HEK293 (cell line): Measurements from ENCODE around the gene HOXA6.

Source experiments
- CTCF ChIA-PET: fragments of 350-600 bp; formaldehyde crosslinking; extraction: SDS; loops from one replicate; lab custom pipeline; 2021; ENCODE audit warnings: antibody characterized with exemption; lab: Yijun Ruan, JAX
- POLR2A ChIA-PET: fragments of 300-600 bp; formaldehyde crosslinking; extraction: SDS; loops from one replicate; lab custom pipeline; 2020; ENCODE audit warnings: antibody characterized with exemption, inconsistent platforms; lab: Yijun Ruan, JAX
- H3K27ac ChIP-seq: fragments of 200-500 bp; sonication (Bioruptor generic); 2 replicates; pipeline ENCODE4 v1.5.1; 2014; ENCODE audit warnings: low read depth, low read length, control low read depth, inconsistent platforms; ENCODE audit errors: extremely low read depth
- H3K36me3 ChIP-seq, 2 experiments: fragments of 200-500 bp in 1 of 2; sonication (Bioruptor generic) in 1 of 2; 1 replicate in 1 of 2; 2 replicates in 1 of 2; pipeline ENCODE4 v1.5.1; 2014 to 2017; ENCODE audit warnings: inconsistent platforms in 2 of 2, low read length in 2 of 2; ENCODE audit not compliant: control insufficient read depth in 2 of 2, insufficient read depth in 1 of 2
- H3K4me1 ChIP-seq: fragments of 200-500 bp; sonication (Bioruptor generic); 2 replicates; pipeline ENCODE4 v1.5.1; 2014; ENCODE audit warnings: mild to moderate bottlenecking, low read length, inconsistent platforms; ENCODE audit not compliant: control insufficient read depth, insufficient read depth
- H3K4me3 ChIP-seq: 2 replicates; pipeline ENCODE4 v1.5.1; 2011; ENCODE audit warnings: low read depth, mild to moderate bottlenecking, control low read depth, low read length, moderate library complexity
- H3K9me3 ChIP-seq: fragments of 200-500 bp; sonication (Bioruptor generic); 2 replicates; pipeline ENCODE4 v1.5.1; 2014; ENCODE audit warnings: low read depth, low read length, inconsistent platforms; ENCODE audit not compliant: control insufficient read depth, insufficient read depth
- FEZF1 ChIP-seq: fragments of 450-650 bp; formaldehyde crosslinking; IDR thresholded peaks from 2 replicates; pipeline ENCODE4 v1.5.1; 2016; ENCODE audit warnings: missing biosample characterization, missing genetic modification characterization
- GLI2 ChIP-seq: fragments of 450-650 bp; formaldehyde crosslinking; IDR thresholded peaks from 2 replicates; pipeline ENCODE4; 2017; ENCODE audit warnings: missing biosample characterization, missing genetic modification characterization, low read depth, borderline replicate concordance
- GLIS1 ChIP-seq: fragments of 450-650 bp; formaldehyde crosslinking; IDR thresholded peaks from 2 replicates; pipeline ENCODE4 v1.5.1; 2016; ENCODE audit warnings: missing biosample characterization, missing genetic modification characterization
- MYNN ChIP-seq: fragments of 450-650 bp; formaldehyde crosslinking; IDR thresholded peaks from 2 replicates; pipeline ENCODE4 v1.5.1; 2016; ENCODE audit warnings: missing biosample characterization, missing genetic modification characterization, borderline replicate concordance
- WT1 ChIP-seq: fragments of 450-650 bp; formaldehyde crosslinking; IDR thresholded peaks from 2 replicates; pipeline ENCODE4 v1.5.1; 2016; ENCODE audit warnings: missing biosample characterization, missing genetic modification characterization
- ZEB2 ChIP-seq: fragments of 450-650 bp; formaldehyde crosslinking; IDR thresholded peaks from 2 replicates; pipeline ENCODE4 v1.5.1; 2016; ENCODE audit warnings: missing biosample characterization, missing genetic modification characterization
- ZNF184 ChIP-seq: fragments of 450-650 bp; IDR thresholded peaks from 2 replicates; pipeline ENCODE4 v1.5.1; 2018; ENCODE audit warnings: missing biosample characterization, mild to moderate bottlenecking, missing genetic modification characterization
- ZNF19 ChIP-seq: fragments of 450-650 bp; formaldehyde crosslinking; IDR thresholded peaks from 2 replicates; pipeline ENCODE4; 2016; ENCODE audit warnings: missing biosample characterization, missing genetic modification characterization, low read depth
- ZNF211 ChIP-seq: fragments of 450-650 bp; formaldehyde crosslinking; IDR thresholded peaks from 2 replicates; pipeline ENCODE4 v1.5.1; 2016; ENCODE audit warnings: low read depth, missing biosample characterization, missing genetic modification characterization
- ZNF24 ChIP-seq: fragments of 450-650 bp; formaldehyde crosslinking; IDR thresholded peaks from 2 replicates; pipeline ENCODE4 v1.5.1; 2016; ENCODE audit warnings: missing biosample characterization, missing genetic modification characterization
- ZNF510 ChIP-seq: fragments of 450-650 bp; formaldehyde crosslinking; IDR thresholded peaks from 2 replicates; pipeline ENCODE4 v1.5.1; 2018; ENCODE audit warnings: mild to moderate bottlenecking, missing genetic modification characterization, missing biosample characterization; ENCODE audit not compliant: insufficient replicate concordance
- ZNF548 ChIP-seq: fragments of 450-650 bp; formaldehyde crosslinking; IDR thresholded peaks from 2 replicates; pipeline ENCODE4 v1.5.1; 2016; ENCODE audit warnings: missing biosample characterization, missing genetic modification characterization
- ZNF654 ChIP-seq: fragments of 450-650 bp; formaldehyde crosslinking; IDR thresholded peaks from 2 replicates; pipeline ENCODE4 v1.5.1; 2016; ENCODE audit warnings: low read depth, missing biosample characterization, missing genetic modification characterization
- ZNF664 ChIP-seq: fragments of 450-650 bp; formaldehyde crosslinking; IDR thresholded peaks from 2 replicates; pipeline ENCODE4 v1.5.1; 2016; ENCODE audit warnings: missing biosample characterization, missing genetic modification characterization
- ZNF837 ChIP-seq: fragments of 450-650 bp; formaldehyde crosslinking; IDR thresholded peaks from 2 replicates; pipeline ENCODE4 v1.5.1; 2016; ENCODE audit warnings: missing biosample characterization, missing genetic modification characterization
- TF ChIP-seq, protein P1 (sequence below): fragments of 450-650 bp; formaldehyde crosslinking; IDR thresholded peaks from 2 replicates; pipeline ENCODE4 v1.5.1; 2016; ENCODE audit warnings: missing biosample characterization, missing genetic modification characterization
- TF ChIP-seq, protein P2 (sequence below): fragments of 450-650 bp; formaldehyde crosslinking; IDR thresholded peaks from 2 replicates; pipeline ENCODE4 v1.5.1; 2017; ENCODE audit warnings: missing biosample characterization, missing genetic modification characterization
- TF ChIP-seq, protein P3 (sequence below): fragments of 450-650 bp; formaldehyde crosslinking; IDR thresholded peaks from 2 replicates; pipeline ENCODE4 v1.5.1; 2016; ENCODE audit warnings: missing biosample characterization, missing genetic modification characterization
- TF ChIP-seq, protein P4 (sequence below): fragments of 450-650 bp; formaldehyde crosslinking; IDR thresholded peaks from 2 replicates; pipeline ENCODE4 v1.5.1; 2016; ENCODE audit warnings: missing biosample characterization, missing genetic modification characterization
- TF ChIP-seq, protein P5 (sequence below): fragments of 450-650 bp; formaldehyde crosslinking; IDR thresholded peaks from 2 replicates; pipeline ENCODE4 v1.5.1; 2016; ENCODE audit warnings: missing biosample characterization, missing genetic modification characterization
- TF ChIP-seq, protein P6 (sequence below): fragments of 450-650 bp; formaldehyde crosslinking; IDR thresholded peaks from 2 replicates; pipeline ENCODE4 v1.5.1; 2017; ENCODE audit warnings: missing biosample characterization, missing genetic modification characterization

HOXA6 gene

DNA sequence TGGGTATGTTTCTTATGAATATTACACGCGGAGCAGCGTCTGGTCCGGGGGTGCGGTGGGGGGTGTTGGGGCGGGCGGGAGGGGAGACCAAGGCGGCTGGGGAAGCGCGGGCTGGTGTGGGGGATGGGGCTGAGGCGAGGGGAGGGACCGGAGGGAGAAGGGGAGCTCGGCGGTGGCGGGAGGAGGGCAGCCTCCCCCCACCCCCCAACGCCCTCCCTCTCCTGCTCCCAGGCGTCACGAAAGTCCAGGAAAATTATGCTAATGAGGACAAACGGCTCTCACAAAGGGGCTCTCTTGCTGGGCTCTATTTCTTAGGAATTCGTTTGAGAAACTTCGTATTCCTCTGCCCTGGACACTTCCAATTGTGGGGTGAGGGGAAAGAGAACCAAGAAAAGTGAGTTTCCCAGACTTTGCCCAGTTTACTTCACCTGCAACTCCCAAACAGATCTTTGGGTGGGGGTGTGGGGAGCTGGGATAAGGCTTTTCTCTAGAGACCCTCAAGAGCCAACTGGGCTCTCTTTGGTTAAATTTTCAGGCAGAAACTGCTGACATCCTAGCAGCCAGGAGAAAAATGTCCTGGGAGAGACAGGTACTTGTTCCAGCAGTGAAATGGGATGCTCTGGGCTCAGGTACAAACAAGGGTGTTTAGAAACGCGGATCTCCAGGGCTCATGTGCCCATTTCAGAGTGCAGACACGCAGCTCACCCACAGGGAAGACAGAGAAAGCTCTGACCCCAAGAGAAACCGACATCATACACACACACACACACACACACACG lies 33.4 kb downstream of the HOXA6 start (continued):
- TF ChIP-seq, protein P1, sequence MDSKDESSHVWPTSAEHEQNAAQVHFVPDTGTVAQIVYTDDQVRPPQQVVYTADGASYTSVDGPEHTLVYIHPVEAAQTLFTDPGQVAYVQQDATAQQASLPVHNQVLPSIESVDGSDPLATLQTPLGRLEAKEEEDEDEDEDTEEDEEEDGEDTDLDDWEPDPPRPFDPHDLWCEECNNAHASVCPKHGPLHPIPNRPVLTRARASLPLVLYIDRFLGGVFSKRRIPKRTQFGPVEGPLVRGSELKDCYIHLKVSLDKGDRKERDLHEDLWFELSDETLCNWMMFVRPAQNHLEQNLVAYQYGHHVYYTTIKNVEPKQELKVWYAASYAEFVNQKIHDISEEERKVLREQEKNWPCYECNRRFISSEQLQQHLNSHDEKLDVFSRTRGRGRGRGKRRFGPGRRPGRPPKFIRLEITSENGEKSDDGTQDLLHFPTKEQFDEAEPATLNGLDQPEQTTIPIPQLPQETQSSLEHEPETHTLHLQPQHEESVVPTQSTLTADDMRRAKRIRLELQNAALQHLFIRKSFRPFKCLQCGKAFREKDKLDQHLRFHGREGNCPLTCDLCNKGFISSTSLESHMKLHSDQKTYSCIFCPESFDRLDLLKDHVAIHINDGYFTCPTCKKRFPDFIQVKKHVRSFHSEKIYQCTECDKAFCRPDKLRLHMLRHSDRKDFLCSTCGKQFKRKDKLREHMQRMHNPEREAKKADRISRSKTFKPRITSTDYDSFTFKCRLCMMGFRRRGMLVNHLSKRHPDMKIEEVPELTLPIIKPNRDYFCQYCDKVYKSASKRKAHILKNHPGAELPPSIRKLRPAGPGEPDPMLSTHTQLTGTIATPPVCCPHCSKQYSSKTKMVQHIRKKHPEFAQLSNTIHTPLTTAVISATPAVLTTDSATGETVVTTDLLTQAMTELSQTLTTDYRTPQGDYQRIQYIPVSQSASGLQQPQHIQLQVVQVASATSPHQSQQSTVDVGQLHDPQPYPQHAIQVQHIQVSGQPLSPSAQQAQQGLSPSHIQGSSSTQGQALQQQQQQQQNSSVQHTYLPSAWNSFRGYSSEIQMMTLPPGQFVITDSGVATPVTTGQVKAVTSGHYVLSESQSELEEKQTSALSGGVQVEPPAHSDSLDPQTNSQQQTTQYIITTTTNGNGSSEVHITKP (tag by site-specific recombination) = peak; percentile 73
- TF ChIP-seq, protein P2, sequence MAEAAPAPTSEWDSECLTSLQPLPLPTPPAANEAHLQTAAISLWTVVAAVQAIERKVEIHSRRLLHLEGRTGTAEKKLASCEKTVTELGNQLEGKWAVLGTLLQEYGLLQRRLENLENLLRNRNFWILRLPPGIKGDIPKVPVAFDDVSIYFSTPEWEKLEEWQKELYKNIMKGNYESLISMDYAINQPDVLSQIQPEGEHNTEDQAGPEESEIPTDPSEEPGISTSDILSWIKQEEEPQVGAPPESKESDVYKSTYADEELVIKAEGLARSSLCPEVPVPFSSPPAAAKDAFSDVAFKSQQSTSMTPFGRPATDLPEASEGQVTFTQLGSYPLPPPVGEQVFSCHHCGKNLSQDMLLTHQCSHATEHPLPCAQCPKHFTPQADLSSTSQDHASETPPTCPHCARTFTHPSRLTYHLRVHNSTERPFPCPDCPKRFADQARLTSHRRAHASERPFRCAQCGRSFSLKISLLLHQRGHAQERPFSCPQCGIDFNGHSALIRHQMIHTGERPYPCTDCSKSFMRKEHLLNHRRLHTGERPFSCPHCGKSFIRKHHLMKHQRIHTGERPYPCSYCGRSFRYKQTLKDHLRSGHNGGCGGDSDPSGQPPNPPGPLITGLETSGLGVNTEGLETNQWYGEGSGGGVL (tag by site-specific recombination) = peak; percentile 97
- TF ChIP-seq ZNF510 (tag by site-specific recombination) (no peak), ZEB2 (0 out of 2 replicates have a peak, but pooled peaks have one; percentile 16), WT1 (tag by site-specific recombination) (peak; percentile 84)
- TF ChIP-seq, all 188 proteins: peak for 17

DNA sequence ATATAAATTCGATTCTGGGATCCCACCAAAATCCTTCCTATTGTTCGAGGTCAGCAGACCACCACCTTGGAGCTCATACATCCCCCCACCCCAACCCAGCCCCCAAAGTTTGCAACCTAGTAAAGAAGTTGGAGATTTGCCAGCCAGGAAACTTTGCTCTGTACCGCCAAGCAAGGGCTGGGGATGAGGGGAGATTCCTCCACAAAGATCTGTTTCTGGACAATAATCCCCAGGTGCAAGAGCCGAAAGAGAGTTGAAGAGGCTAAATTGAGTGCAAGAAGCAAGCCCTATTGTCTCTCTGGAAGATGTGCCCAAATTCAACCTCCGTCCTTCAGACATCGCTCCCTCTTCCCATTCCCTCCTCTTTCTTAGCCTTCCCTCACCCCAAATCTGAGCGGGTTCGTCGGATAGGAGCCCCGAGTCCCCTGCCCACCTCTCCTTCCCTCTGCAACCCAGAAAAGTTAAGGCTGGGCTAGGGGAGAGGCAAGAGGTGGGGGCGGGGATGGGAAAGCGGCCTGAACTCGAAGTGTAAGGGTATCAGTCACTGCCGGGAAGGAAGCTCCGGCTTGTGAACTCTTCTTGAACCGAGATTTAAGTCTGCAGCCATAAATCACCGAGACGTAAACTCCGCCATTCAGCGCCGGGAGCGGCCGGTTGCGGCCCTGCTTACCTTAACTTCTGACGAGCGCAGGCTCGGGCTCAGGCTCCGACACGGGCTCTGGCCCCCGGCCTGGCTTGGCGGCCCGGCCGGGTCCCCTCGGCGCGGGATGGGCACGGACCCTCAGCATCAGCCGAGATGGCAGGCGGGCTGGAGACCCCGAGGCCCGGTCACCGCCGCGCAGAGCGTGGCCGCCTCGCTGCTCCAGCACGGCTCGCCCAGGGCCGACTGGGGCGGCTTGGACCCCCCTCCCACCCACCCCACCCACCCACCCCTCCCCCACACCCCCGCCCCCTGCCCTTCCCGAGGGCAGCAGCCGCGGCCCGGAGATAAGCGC lies 34.3 kb downstream of the HOXA6 start:
- ChIA-PET CTCF (interaction anchor here (0.6 to 0.9 kb wide), 2 partner anchors 72 to 99 kb away, joined by 3 to 4 read pairs; partner anchors contain the start of gene HOXA11), POLR2A (interaction anchor here (1.1 to 3.6 kb wide), 9 partner anchors 15 to 258 kb away, joined by 4 to 32 read pairs (median 9); partner anchors contain the start of genes HOXA1, HOXA4 and SKAP2)
- Histone ChIP-seq H3K36me3 (peaks cover 3 to 30% of the 10 kb centered on the region in 2 experiments; a peak in 2 of 3 replicates), H3K27ac (peak overlapping the region; percentile 99), H3K4me1 (peaks cover 26% of the 10 kb centered on the region), H3K9me3 (no peaks in the 10 kb centered on the region), H3K4me3 (peak overlapping the region; percentile 70)
- TF ChIP-seq, protein P3, sequence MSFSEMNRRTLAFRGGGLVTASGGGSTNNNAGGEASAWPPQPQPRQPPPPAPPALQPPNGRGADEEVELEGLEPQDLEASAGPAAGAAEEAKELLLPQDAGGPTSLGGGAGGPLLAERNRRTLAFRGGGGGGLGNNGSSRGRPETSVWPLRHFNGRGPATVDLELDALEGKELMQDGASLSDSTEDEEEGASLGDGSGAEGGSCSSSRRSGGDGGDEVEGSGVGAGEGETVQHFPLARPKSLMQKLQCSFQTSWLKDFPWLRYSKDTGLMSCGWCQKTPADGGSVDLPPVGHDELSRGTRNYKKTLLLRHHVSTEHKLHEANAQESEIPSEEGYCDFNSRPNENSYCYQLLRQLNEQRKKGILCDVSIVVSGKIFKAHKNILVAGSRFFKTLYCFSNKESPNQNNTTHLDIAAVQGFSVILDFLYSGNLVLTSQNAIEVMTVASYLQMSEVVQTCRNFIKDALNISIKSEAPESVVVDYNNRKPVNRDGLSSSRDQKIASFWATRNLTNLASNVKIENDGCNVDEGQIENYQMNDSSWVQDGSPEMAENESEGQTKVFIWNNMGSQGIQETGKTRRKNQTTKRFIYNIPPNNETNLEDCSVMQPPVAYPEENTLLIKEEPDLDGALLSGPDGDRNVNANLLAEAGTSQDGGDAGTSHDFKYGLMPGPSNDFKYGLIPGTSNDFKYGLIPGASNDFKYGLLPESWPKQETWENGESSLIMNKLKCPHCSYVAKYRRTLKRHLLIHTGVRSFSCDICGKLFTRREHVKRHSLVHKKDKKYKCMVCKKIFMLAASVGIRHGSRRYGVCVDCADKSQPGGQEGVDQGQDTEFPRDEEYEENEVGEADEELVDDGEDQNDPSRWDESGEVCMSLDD (tag by site-specific recombination) = no peak
- TF ChIP-seq MYNN (tag by site-specific recombination) = no peak
- peak; percentile 20; the same call in 1 of the 2 replicates for TF ChIP-seq FEZF1 (tag by site-specific recombination)
- no peak for TF ChIP-seq ZNF548 (tag by site-specific recombination)
- TF ChIP-seq, protein P4, sequence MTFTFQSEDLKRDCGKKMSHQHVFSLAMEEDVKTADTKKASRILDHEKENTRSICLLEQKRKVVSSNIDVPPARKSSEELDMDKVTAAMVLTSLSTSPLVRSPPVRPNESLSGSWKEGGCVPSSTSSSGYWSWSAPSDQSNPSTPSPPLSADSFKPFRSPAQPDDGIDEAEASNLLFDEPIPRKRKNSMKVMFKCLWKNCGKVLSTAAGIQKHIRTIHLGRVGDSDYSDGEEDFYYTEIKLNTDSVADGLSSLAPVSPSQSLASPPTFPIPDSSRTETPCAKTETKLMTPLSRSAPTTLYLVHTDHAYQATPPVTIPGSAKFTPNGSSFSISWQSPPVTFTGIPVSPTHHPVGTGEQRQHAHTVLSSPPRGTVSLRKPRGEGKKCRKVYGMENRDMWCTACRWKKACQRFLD = no peak
- TF ChIP-seq, protein P5, sequence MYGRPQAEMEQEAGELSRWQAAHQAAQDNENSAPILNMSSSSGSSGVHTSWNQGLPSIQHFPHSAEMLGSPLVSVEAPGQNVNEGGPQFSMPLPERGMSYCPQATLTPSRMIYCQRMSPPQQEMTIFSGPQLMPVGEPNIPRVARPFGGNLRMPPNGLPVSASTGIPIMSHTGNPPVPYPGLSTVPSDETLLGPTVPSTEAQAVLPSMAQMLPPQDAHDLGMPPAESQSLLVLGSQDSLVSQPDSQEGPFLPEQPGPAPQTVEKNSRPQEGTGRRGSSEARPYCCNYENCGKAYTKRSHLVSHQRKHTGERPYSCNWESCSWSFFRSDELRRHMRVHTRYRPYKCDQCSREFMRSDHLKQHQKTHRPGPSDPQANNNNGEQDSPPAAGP (tag by site-specific recombination) = no peak
- no peak for TF ChIP-seq ZNF184 (tag by site-specific recombination)
- no peak for TF ChIP-seq ZNF664 (tag by site-specific recombination)
- TF ChIP-seq ZNF837 (tag by site-specific recombination) = no peak
- TF ChIP-seq GLI2 (tag by site-specific recombination) = no peak
- TF ChIP-seq ZNF654 = no peak
- TF ChIP-seq ZNF211 (tag by site-specific recombination) = no peak
- TF ChIP-seq ZNF24 = no peak
- TF ChIP-seq ZNF19 = no peak
- TF ChIP-seq GLIS1 (tag by site-specific recombination) = no peak
- TF ChIP-seq, protein P6, sequence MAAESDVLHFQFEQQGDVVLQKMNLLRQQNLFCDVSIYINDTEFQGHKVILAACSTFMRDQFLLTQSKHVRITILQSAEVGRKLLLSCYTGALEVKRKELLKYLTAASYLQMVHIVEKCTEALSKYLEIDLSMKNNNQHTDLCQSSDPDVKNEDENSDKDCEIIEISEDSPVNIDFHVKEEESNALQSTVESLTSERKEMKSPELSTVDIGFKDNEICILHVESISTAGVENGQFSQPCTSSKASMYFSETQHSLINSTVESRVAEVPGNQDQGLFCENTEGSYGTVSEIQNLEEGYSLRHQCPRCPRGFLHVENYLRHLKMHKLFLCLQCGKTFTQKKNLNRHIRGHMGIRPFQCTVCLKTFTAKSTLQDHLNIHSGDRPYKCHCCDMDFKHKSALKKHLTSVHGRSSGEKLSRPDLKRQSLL (tag by site-specific recombination) = no peak
